ENCODE measurements around the gene GJA1. TPM values are rescaled to one million over a fixed set of nuclear protein-coding genes. Genes with fewer than 3 reads are reported as not detected.
A peak's percentile ranks its signal among the peaks of the same experiment; 100 is the strongest.
"Not testable (repeated sequence)": the region's sequence is repeated elsewhere in the genome, so short reads cannot be mapped to it uniquely, and the experiment has no call there.

The GJA1 gene
- total and polyA plus RNA-seq, 2 of the 8 experiments (the other 6 are each of a cell fraction or from before 2014, with no cell fraction given) = 468 to 795 TPM

GRCh38 chr6:121443971-121444541 lies 8.6 kb downstream of the GJA1 start (continued):
- TF ChIP-seq KDM4A (IDR thresholded peaks at IDR 0.05; ENCODE audit: low read depth, low read length, severe bottlenecking) (no peak), SIN3A (conservative IDR thresholded peaks at IDR 0.05 in 1 of 2, IDR thresholded peaks at IDR 0.05 in 1 of 2; ENCODE audit: low read depth in 1 of 2, low read length in 2 of 2) (no peak), JUND (IDR thresholded peaks at IDR 0.05; ENCODE audit: low read length) (no peak), HDAC6 (IDR thresholded peaks at IDR 0.05; ENCODE audit: low read depth, low read length) (no peak), ZNF274 (IDR thresholded peaks at IDR 0.05; ENCODE audit: borderline replicate concordance, extremely low read depth, low read length) (no peak), MAFK (IDR thresholded peaks at IDR 0.05; ENCODE audit: low read depth, low read length) (no peak), CTBP2 (IDR thresholded peaks at IDR 0.05; ENCODE audit: borderline replicate concordance, insufficient read depth, insufficient read length, low read length) (no peak), RBBP5 (IDR thresholded peaks at IDR 0.05; ENCODE audit: borderline replicate concordance, low read depth, low read length) (no peak), BACH1 (IDR thresholded peaks at IDR 0.05; ENCODE audit: low read length) (0 out of 2 replicates have a peak, but pooled peaks have one; percentile 20), KDM1A (IDR thresholded peaks at IDR 0.05; ENCODE audit: borderline replicate concordance, low read length) (no peak)

GRCh38 chr6:121446705-121447104 lies 11.3 kb downstream of the GJA1 start:
- H3K18ac ChIP-seq (ENCODE audit: extremely low read depth, low read length); DNase-seq (ENCODE audit: low read depth in 1 of 2, low spot score in 2 of 2); FAIRE-seq; CTCF ChIA-PET (ENCODE audit: partially characterized antibody); H3K4me3 ChIP-seq (ENCODE audit: extremely low read depth in 1 of 4, insufficient read depth in 2 of 4, low read depth in 3 of 4, low read length in 4 of 4); H3K14ac ChIP-seq (ENCODE audit: insufficient read length); H2BK5ac ChIP-seq (ENCODE audit: low read depth, low read length); H4K91ac ChIP-seq (replicated peaks; ENCODE audit: insufficient read length, low read length); H3K23me2 ChIP-seq (ENCODE audit: low read depth, low read length); H3K27me3 ChIP-seq (replicated peaks in 1 of 4; ENCODE audit: control insufficient read depth in 3 of 4, extremely low read depth in 1 of 4, insufficient read depth in 3 of 4, low read length in 3 of 4); H2BK15ac ChIP-seq (ENCODE audit: low read length); H2AFZ ChIP-seq (ENCODE audit: low read length); H3K4ac ChIP-seq (replicated peaks; ENCODE audit: insufficient read length, low read depth, low read length); H3K79me1 ChIP-seq (ENCODE audit: low read depth, low read length); H4K8ac ChIP-seq (ENCODE audit: extremely low read depth, insufficient read depth, low read length); H4K5ac ChIP-seq (ENCODE audit: insufficient read length, low read depth, low read length); H2BK20ac ChIP-seq (ENCODE audit: low read length); H3K27ac ChIP-seq (ENCODE audit: low read depth, low read length); H3K56ac ChIP-seq (replicated peaks; ENCODE audit: insufficient read length, low read depth, low read length); H2BK12ac ChIP-seq (ENCODE audit: low read depth, low read length); H2AK5ac ChIP-seq (ENCODE audit: low read depth, low read length); H3K9ac ChIP-seq (replicated peaks in 1 of 4; ENCODE audit: extremely low read depth in 1 of 4, low read depth in 3 of 4, low read length in 3 of 4); H3K23ac ChIP-seq (ENCODE audit: insufficient read length); H2BK120ac ChIP-seq (replicated peaks; ENCODE audit: low read depth, low read length); H3K9me3 ChIP-seq (ENCODE audit: insufficient read depth in 2 of 2, low read depth in 1 of 2, low read length in 1 of 2): not testable (repeated sequence)
- peaks cover 0 to 12% (median 8%) of the 10 kb centered on the region in 4 experiments; a peak in 5 of 7 replicates for H3K4me1 ChIP-seq (replicated peaks in 1 of 4; ENCODE audit: control insufficient read depth in 3 of 4, insufficient read depth in 4 of 4, low read length in 3 of 4)
- H3K79me2 ChIP-seq (ENCODE audit: control insufficient read depth in 1 of 2, insufficient read depth in 2 of 2, low read length in 2 of 2) = peaks cover 35 to 78% of the 10 kb centered on the region in 2 experiments
- POLR2A ChIA-PET (ENCODE audit: partially characterized antibody) = interaction anchor here (2.1 kb wide), 1 partner anchor 9 kb away, joined by 7 read pairs; no protein-coding TSS in a partner anchor
- peak overlapping the region in 1 of 2 experiments; percentile 35; a peak in 1 of 4 replicates for H3K4me2 ChIP-seq (ENCODE audit: insufficient read depth in 1 of 2, low read depth in 2 of 2, low read length in 2 of 2)
- WGBS, 2 experiments (ENCODE audit: extremely low coverage in 1 of 2, insufficient coverage in 1 of 2, insufficient read length in 1 of 2, insufficient replicate concordance in 2 of 2, low coverage in 1 of 2, low lambda C conversion rate in 2 of 2, missing lambda C conversion rate in 1 of 2) = 84% methylated on average over 7 of the region's 7 CpGs; no CpG with 5 or more reads in 1 of the 2 experiments
- H3K36me3 ChIP-seq (ENCODE audit: control insufficient read depth in 2 of 4, insufficient read depth in 4 of 4, low read length in 3 of 4) = peaks cover 19 to 82% (median 47%) of the 10 kb centered on the region in 4 experiments
- peaks cover 25 to 53% of the 10 kb centered on the region in 2 experiments for H4K20me1 ChIP-seq (replicated peaks in 1 of 2; ENCODE audit: control insufficient read depth in 1 of 2, insufficient read depth in 2 of 2, low read length in 2 of 2)
